Naive B cell (primary cell): ENCODE measurements around the gene ANOS1. TPM values are rescaled to one million over a fixed set of nuclear protein-coding genes. Genes with fewer than 3 reads are reported as not detected.

ENCODE experiments used
- ATAC-seq, 2 donors: fragments of 150-1000 bp; cut with Tn5 transposase; 2 replicates each; pipeline ENCODE4 v1.10.0; 2021; ENCODE audit warnings: low read depth in 2 of 2, mild to moderate bottlenecking in 2 of 2, moderate library complexity in 2 of 2
- DNase-seq: peaks from one replicate; pipeline ENCODE4 v3.0.0; 2022
- H3K27ac Mint-ChIP-seq, 6 donors: one replicate each; pipeline ENCODE4 v1.8.0; 2020 to 2022; ENCODE audit warnings: mild to moderate bottlenecking in 6 of 6, mixed read lengths in 6 of 6, moderate library complexity in 5 of 6, inconsistent platforms in 2 of 6
- H3K27me3 Mint-ChIP-seq, 3 donors: one replicate each; pipeline ENCODE4 v1.8.0; 2021 to 2022; ENCODE audit warnings: mixed read lengths in 3 of 3, mild to moderate bottlenecking in 1 of 3
- H3K36me3 Mint-ChIP-seq, 2 donors: one replicate each; pipeline ENCODE4 v1.8.0; 2020 to 2022; ENCODE audit warnings: mixed read lengths in 2 of 2, inconsistent platforms in 1 of 2, mild to moderate bottlenecking in 1 of 2
- H3K4me1 Mint-ChIP-seq, 3 donors: one replicate each; pipeline ENCODE4 v1.8.0; 2020 to 2022; ENCODE audit warnings: mixed read lengths in 3 of 3, inconsistent platforms in 1 of 3, mild to moderate bottlenecking in 1 of 3, moderate library complexity in 1 of 3
- H3K4me3 Mint-ChIP-seq, 8 donors: one replicate each; pipeline ENCODE4 v1.8.0; 2020 to 2022; ENCODE audit warnings: mild to moderate bottlenecking in 8 of 8, mixed read lengths in 8 of 8, moderate library complexity in 8 of 8, inconsistent platforms in 2 of 8
- H3K9me3 Mint-ChIP-seq, 7 donors: one replicate each; pipeline ENCODE4 v1.8.0; 2020 to 2022; ENCODE audit warnings: mixed read lengths in 7 of 7, mild to moderate bottlenecking in 5 of 7, inconsistent platforms in 2 of 7, moderate library complexity in 1 of 7
- polyA plus RNA-seq, 6 donors: library from polyadenylated mRNA; unstranded; fragments of 300-500 nt; fragmentation: Illumina TruSeq; gene quantifications; one replicate each; pipeline ENCODE4 v1.2.3, GENCODE V29; 2021; ENCODE audit warnings: low read depth in 6 of 6

ANOS1 gene
- polyA plus RNA-seq, 6 donors from 2014 or later, result not detected

DNA sequence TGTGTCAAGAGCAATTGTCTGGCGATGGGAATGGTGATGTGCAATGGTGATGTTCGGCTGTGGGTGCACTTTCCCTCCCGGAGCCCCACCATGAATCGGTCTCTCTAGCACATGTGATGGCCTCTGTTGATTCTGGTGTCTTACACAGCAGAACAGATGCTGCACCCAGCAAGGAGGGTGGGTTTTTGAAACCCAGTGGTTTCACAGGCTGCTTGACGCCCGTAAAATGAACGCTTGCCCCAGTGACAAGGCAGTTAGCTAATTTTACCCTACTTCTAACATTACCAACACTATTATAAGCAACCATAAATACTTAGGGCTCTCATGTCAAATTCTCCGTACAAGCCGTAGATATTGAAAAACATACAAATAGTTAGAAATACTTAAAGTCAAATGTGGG, 5.9 kb upstream of the ANOS1 start:
- peaks cover 0 to 3% (median 2%) of the 10 kb centered on the region in 3 donors for H3K4me1 Mint-ChIP-seq
- peaks cover 0 to 6% of the 10 kb centered on the region in 2 donors for H3K36me3 Mint-ChIP-seq
- H3K9me3 Mint-ChIP-seq, result peaks cover 0 to 3% (median 0%) of the 10 kb centered on the region in 7 donors
- H3K27ac Mint-ChIP-seq, result no peak overlapping the region
- DNase-seq (no peak), ATAC-seq (no peak)
- H3K4me3 Mint-ChIP-seq, result no peak overlapping the region
- peaks cover 8 to 20% (median 11%) of the 10 kb centered on the region in 3 donors for H3K27me3 Mint-ChIP-seq

DNA sequence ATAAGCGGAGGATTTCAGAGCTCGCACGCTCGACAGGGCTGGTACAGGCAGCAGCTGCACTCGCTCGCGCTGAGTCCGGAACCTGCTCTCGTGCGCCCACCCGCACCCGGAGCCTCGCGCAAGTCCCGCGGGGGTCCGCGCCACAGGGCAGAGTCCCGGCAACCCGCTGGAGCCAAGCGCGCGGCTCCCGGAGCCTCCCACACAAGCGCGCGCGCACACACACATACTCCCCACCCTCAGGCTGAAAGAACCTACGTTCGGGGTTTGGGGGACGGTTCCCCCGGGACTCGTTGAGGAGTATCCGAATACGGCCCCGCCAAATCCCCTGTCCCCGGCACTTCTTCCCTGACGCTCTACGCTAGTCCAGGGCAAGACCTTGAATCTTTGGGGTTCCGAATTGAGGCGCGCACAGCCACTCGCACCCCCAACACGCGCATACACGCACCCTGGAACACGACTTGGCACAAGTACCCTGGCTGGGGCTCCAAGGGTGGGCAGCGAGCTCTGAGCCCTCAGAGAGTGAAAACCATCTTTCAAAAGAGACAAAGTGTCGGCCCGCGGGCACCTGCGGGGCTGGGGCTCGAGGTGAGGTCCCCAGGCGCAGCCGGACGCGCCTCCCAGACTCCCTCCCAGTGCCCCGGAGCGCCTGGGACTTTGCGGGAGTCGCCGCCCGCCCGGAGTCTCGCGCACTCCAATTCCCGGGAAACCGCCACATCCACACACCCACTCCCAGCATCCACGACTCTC, 952 bp downstream of the ANOS1 start:
- Mint-ChIP-seq H3K27ac (no peak overlapping the region), H3K36me3 (peaks cover 0 to 9% of the 10 kb centered on the region in 2 donors), H3K4me3 (no peak overlapping the region), H3K4me1 (peaks cover 0 to 11% (median 5%) of the 10 kb centered on the region in 3 donors), H3K9me3 (peaks cover 0 to 3% (median 0%) of the 10 kb centered on the region in 7 donors), H3K27me3 (peaks cover 27 to 58% (median 28%) of the 10 kb centered on the region in 3 donors)
- no peak for DNase-seq
- no peak for ATAC-seq

DNA sequence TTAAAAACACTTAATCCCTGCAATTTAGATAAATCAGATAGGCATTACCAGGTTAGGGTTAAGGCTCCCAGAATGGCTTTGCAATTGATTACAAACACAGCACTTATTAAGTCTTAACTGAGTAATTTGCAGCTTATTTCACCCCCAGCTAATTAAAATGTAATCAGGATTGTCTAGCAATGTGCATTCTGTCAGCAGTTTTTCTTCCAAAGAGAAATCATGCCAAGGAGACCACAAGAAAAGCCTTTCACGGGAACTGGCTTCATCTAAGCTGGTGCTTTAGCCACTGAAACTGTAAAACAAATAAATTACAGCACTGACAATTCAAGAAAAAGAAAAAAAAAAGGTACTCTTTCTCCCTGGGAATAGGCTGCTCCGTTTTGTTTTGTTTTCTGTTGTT, 2.1 kb downstream of the ANOS1 start:
- Mint-ChIP-seq H3K27me3 (peaks cover 27 to 58% (median 28%) of the 10 kb centered on the region in 3 donors), H3K4me1 (peaks cover 0 to 11% (median 5%) of the 10 kb centered on the region in 3 donors), H3K4me3 (no peak overlapping the region), H3K9me3 (peaks cover 0 to 3% (median 0%) of the 10 kb centered on the region in 7 donors), H3K27ac (no peak overlapping the region), H3K36me3 (peaks cover 0 to 9% of the 10 kb centered on the region in 2 donors)
- no peak for DNase-seq
- ATAC-seq, result no peak

DNA sequence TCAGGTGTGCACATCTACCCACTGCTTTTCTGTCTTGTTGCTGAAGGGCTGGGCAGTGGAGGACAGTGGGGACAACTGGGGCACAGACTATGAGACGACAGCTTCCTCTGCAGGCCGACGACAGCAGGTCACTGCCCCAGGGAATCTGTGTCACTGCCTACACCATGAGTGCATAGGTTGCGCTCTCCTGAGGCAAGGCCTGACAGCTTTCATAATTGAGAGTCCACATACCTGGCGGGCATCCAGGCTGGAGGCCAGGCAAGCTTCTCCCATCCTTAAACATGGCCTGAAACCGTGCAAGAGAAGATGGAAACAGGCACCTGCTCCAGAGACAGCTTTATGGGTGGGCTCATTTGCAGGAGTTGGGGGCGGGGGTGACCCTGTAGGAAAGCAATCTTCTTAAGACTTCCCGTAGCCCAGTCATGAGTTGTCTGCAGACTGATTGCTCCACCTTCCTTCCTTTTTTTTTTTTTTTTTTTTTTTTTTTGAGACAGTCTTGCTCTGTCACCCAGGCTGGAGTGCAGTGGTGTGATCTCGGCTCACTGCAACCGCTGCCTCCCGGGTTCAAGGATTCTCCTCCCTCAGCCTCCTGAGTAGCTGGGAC, 2.9 kb downstream of the ANOS1 start:
- Mint-ChIP-seq H3K4me1 (peaks cover 0 to 11% (median 5%) of the 10 kb centered on the region in 3 donors), H3K36me3 (peaks cover 0 to 9% of the 10 kb centered on the region in 2 donors), H3K4me3 (peak overlapping the region in 1 of 8 donors; percentile 35), H3K27ac (no peak overlapping the region), H3K9me3 (peaks cover 0 to 3% (median 0%) of the 10 kb centered on the region in 7 donors), H3K27me3 (peaks cover 27 to 63% (median 28%) of the 10 kb centered on the region in 3 donors)
- DNase-seq, result no peak
- ATAC-seq, result no peak

DNA sequence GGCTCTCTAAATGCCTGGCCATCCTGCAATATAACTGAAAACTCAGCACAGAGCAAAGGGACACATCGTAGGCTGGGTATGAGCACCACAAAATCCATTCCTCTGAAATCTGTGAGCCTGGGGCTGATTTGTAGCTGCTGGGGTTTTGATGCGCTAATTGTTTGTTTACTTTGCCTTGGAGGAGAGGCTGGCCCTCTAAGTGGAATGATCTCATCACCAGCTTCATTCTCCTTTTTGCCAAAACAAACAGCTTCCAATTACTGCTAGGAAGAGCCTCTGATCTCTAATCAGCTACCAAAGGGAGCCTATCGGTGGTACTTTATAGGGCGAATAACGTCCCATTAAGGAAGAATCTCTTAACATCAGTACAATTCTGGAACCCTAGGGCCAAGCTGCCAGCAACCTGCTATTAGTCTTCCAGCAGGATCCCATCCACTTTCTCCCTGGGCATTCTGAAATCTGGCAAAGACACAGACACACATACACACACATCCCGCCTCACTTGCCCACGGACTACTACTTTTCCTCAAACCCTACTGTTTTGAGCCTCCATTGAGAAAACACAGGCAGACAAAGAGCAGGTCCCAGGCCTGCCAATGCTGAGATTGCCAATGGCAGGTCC, 5.8 kb downstream of the ANOS1 start:
- no peak overlapping the region for H3K27ac Mint-ChIP-seq
- peaks cover 0 to 5% (median 0%) of the 10 kb centered on the region in 7 donors for H3K9me3 Mint-ChIP-seq
- H3K4me3 Mint-ChIP-seq, result no peak overlapping the region
- no peaks in the 10 kb centered on the region for H3K36me3 Mint-ChIP-seq
- H3K4me1 Mint-ChIP-seq, result peaks cover 0 to 4% (median 0%) of the 10 kb centered on the region in 3 donors
- no peak for ATAC-seq
- H3K27me3 Mint-ChIP-seq, result peaks cover 20 to 62% (median 22%) of the 10 kb centered on the region in 3 donors
- no peak for DNase-seq

DNA sequence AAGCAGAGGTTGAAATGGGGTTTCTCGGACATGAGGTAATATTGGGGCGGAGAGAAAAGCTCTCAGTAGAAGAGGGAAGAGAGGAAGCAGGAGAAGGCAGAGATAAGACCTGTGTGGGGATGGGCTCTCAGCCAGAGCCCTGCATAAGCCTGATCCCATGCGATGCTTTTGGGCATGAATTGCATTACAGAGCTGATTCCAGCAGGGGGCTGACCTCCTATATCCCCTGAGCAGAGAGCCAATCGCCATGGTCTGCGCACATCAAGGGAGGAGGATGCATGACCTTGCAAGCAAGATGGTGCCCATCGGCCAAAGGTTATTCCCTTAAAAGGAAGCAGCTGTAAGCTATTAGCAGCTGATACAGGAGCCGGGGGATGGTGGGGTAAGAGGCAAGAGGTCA, 7.6 kb downstream of the ANOS1 start:
- no peaks in the 10 kb centered on the region for H3K4me1 Mint-ChIP-seq
- H3K27ac Mint-ChIP-seq, result no peak overlapping the region
- DNase-seq, result no peak
- H3K9me3 Mint-ChIP-seq, result peaks cover 0 to 5% (median 0%) of the 10 kb centered on the region in 7 donors
- H3K27me3 Mint-ChIP-seq, result peaks cover 14 to 51% (median 20%) of the 10 kb centered on the region in 3 donors
- ATAC-seq, result no peak
- H3K4me3 Mint-ChIP-seq, result no peak overlapping the region
- no peaks in the 10 kb centered on the region for H3K36me3 Mint-ChIP-seq

DNA sequence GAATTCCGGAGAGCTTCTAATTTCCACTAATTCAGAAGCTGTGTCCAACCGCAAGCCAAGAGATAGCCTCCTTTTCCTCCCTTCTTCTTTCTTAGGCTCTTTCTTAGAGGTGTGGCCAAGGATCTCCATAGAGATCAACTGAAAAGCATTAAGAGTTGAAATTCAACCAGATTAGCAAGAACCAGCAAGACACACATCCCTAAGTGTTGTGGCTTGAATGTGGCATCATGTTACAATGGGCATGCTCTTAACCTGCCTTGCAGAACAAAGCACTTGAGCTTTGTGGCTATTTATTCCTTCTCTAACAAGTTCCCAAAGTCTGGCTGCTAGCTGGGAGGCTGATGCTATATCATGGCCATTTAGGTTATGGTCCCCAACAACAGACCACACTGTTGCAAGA, 10.4 kb downstream of the ANOS1 start:
- Mint-ChIP-seq H3K4me3 (no peak overlapping the region), H3K27ac (no peak overlapping the region), H3K27me3 (peaks cover 5 to 29% (median 16%) of the 10 kb centered on the region in 3 donors), H3K4me1 (no peaks in the 10 kb centered on the region), H3K36me3 (no peaks in the 10 kb centered on the region), H3K9me3 (peaks cover 0 to 9% (median 0%) of the 10 kb centered on the region in 7 donors)
- DNase-seq (no peak), ATAC-seq (no peak)

DNA sequence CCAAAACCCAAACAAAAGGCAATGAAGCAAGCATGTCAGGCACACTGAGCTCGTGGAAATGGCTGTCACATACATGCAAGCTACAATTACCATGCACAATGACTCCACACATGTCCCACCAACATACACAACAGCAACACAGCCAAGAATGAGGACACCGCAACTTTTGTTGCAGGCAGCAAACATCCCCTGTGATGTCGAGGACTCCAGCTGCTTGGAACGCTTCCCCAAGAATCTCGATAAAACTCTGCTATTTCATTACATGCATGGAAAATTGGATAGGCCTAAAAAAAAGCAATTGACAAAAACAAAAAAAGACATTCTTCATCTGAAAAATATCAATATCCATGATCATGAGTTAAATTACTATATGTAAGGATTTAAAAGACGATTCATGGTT, 11.8 kb downstream of the ANOS1 start:
- Mint-ChIP-seq H3K9me3 (peaks cover 0 to 9% (median 0%) of the 10 kb centered on the region in 7 donors), H3K4me3 (no peak overlapping the region), H3K36me3 (no peaks in the 10 kb centered on the region), H3K4me1 (no peaks in the 10 kb centered on the region), H3K27me3 (peaks cover 5 to 25% (median 11%) of the 10 kb centered on the region in 3 donors), H3K27ac (no peak overlapping the region)
- ATAC-seq (no peak), DNase-seq (no peak)

DNA sequence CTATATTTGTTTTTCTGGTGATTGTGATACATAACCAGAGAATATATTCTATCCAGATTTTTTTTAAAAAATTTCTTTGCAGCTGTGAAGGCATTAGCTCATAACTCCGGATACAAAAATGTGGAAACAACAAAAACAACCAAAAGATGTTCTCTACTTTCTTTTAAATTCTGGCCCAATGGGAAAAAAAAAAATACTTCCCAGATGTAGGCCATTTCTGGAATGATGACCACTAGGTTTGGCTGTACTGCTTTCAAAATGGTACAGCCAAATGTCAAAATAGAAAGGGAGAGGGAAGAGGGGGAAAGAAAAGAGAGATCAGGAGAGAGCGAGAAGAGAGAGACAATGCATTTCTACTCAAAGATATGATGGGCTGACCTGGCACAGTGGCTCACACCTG, 14.6 kb downstream of the ANOS1 start:
- H3K9me3 Mint-ChIP-seq, result peaks cover 0 to 5% (median 0%) of the 10 kb centered on the region in 7 donors
- H3K4me1 Mint-ChIP-seq, result no peaks in the 10 kb centered on the region
- H3K27ac Mint-ChIP-seq, result no peak overlapping the region
- H3K4me3 Mint-ChIP-seq, result no peak overlapping the region
- H3K27me3 Mint-ChIP-seq, result peaks cover 0 to 11% (median 8%) of the 10 kb centered on the region in 3 donors
- DNase-seq (no peak), ATAC-seq (no peak)
- no peaks in the 10 kb centered on the region for H3K36me3 Mint-ChIP-seq

DNA sequence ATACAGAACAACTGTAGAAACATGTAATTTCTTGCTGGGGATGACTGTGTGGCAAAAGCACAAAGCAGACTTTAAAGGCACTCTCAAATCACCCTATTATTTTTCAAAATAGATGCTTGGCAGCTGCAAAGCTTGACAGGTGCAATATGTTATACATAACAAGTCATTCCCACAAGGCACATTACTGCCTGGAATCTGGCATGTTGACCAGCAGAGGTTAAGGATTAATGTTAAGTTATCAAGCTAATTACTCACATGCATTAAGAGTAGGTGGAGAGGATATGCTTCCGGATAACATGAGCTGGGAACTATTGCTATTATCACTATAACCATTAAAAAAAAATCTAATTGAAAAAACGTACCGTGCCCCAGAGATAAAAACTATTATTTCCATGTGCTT, 17.8 kb downstream of the ANOS1 start:
- H3K27ac Mint-ChIP-seq, result no peak overlapping the region
- H3K4me1 Mint-ChIP-seq, result no peaks in the 10 kb centered on the region
- no peaks in the 10 kb centered on the region for H3K36me3 Mint-ChIP-seq
- ATAC-seq, result no peak
- DNase-seq, result no peak
- peaks cover 0 to 5% (median 0%) of the 10 kb centered on the region in 7 donors for H3K9me3 Mint-ChIP-seq
- no peak overlapping the region for H3K4me3 Mint-ChIP-seq
- H3K27me3 Mint-ChIP-seq, result peaks cover 0 to 8% (median 0%) of the 10 kb centered on the region in 3 donors

DNA sequence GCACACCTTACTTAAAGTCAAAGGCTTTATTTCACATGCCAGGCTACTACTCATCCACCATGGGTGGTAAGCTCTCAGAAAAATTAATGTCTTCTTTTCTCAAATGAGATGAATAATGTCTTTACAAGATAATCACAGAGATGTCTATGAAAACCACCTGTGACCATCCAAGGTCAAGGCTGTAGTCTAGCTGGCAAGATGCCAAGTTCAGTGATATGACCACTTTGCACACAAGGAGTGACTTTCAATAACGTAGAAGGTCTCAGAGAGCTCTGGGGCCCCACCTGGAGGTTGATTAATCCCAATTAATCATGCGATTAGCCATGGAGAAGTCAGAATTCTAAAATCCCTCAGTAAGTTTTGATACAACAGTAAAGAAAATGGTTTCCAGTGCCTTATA, 20.5 kb downstream of the ANOS1 start:
- Mint-ChIP-seq H3K27ac (no peak overlapping the region), H3K9me3 (peaks cover 0 to 8% (median 0%) of the 10 kb centered on the region in 7 donors), H3K36me3 (no peaks in the 10 kb centered on the region), H3K4me3 (no peak overlapping the region), H3K27me3 (no peaks in the 10 kb centered on the region), H3K4me1 (no peaks in the 10 kb centered on the region)
- ATAC-seq, result no peak
- no peak for DNase-seq

DNA sequence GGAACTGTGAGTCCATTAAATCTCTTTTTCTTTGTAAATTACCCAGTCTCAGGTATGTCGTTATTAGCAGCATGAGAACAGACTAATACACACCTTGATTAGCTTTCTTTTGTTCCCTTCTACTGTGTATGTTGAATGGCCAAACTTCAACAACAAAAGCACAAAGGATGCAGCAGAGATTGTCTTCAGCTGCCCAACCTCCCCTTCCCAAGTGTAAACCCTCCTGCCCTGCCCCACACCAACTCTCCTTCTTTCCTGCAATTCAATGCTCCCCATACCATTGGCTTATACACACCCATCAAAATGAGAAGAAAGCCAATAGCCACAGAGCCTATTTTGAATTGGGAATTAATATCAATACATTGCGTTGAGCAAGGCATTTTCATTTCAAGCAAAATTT, 27.8 kb downstream of the ANOS1 start:
- H3K27ac Mint-ChIP-seq, result no peak overlapping the region
- H3K4me3 Mint-ChIP-seq, result no peak overlapping the region
- H3K27me3 Mint-ChIP-seq, result peaks cover 4 to 8% (median 4%) of the 10 kb centered on the region in 3 donors
- no peaks in the 10 kb centered on the region for H3K36me3 Mint-ChIP-seq
- no peak for ATAC-seq
- peaks cover 5 to 12% (median 6%) of the 10 kb centered on the region in 7 donors for H3K9me3 Mint-ChIP-seq
- DNase-seq, result no peak
- H3K4me1 Mint-ChIP-seq, result no peaks in the 10 kb centered on the region

DNA sequence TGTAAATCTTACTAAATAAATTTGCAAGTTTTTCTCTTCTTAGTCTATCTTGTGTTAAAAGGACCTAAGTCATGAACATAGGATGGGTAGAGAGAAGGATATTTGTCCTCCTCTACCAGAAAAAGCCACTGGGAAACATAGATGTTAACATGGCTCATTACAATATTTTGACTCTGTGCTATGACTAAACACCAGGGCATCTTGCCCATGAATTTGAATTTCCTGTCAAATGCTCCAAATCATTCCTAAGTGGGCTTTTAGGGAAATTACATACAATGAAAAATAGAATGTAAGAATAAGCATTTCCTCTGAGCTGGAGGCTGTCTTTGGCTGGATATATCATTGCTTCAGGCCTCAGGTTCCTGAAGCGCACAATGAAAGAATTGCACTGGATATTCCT, 39.1 kb downstream of the ANOS1 start:
- no peak for DNase-seq
- Mint-ChIP-seq H3K4me1 (no peaks in the 10 kb centered on the region), H3K4me3 (no peak overlapping the region), H3K27me3 (peaks cover 0 to 8% (median 0%) of the 10 kb centered on the region in 3 donors), H3K27ac (no peak overlapping the region), H3K36me3 (no peaks in the 10 kb centered on the region), H3K9me3 (peaks cover 0 to 11% (median 0%) of the 10 kb centered on the region in 7 donors)
- ATAC-seq, result no peak
